Erythroblast (primary cell): ENCODE data around the gene TACC3.

ENCODE experiments used
- GATA1 ChIP-seq: IDR thresholded peaks from 2 replicates; pipeline ENCODE4 v1.6.1; 2011; ENCODE audit warnings: low read depth, mild to moderate bottlenecking, control low read depth, low read length, moderate library complexity
- POLR2A ChIP-seq: IDR thresholded peaks from 2 replicates; pipeline ENCODE4 v1.6.1; 2011; ENCODE audit warnings: mild to moderate bottlenecking, low read length

DNA sequence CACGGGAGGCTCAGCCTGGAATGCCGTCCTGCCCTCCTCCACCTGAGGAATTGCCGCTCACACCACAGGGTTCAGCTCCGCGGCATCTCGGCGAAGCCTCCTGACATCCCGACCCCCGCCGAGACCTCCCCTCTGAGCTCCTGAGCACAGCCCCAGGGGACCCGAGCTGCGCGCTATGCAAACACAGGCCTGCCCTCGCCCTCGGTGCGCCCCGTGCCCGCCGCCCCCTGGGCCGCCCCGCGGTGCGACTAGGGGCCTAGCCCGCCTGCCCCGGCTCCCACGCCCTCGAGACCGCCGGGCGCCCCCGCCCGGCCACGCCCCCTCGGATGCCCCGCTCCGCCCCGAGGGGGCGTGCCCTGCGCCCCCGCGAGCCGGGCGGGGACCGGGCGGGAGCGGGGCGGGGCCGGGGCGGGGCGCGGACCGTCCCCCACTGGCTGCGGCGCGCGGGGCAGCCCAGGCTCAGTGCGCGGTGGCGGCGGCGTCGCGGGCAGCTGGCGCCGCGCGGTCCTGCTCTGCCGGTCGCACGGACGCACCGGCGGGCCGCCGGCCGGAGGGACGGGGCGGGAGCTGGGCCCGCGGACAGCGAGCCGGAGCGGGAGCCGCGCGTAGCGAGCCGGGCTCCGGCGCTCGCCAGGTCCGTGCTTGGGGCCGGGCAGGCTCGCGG lies 71.6 kb downstream of the TACC3 start, which contains the start of gene FGFR3:
- TF ChIP-seq POLR2A: no peak
- no peak for TF ChIP-seq GATA1
